BJ (cell line): ENCODE data around the gene PHACTR1. TPM values are rescaled to one million over a fixed set of nuclear protein-coding genes. Genes with fewer than 3 reads are reported as not detected.

Experiments used
- CTCF ChIA-PET: fragments of 350-600 bp; formaldehyde crosslinking; extraction: SDS; loops from one replicate; lab custom pipeline; 2021; ENCODE audit warnings: antibody characterized with exemption, inconsistent platforms; lab: Yijun Ruan, JAX
- POLR2A ChIA-PET: fragments of 300-600 bp; sonication (Branson Sonifier 250); formaldehyde crosslinking; extraction: SDS; loops from one replicate; lab custom pipeline; 2021; ENCODE audit warnings: antibody characterized with exemption; lab: Charles Lee
- DNase-seq: peaks from one replicate; pipeline ENCODE4 v3.0.0-alpha.2; 2011; ENCODE audit warnings: low read depth
- H3K27me3 ChIP-seq: 2 replicates; pipeline ENCODE4 v1.6.0; 2011; ENCODE audit warnings: low read length; ENCODE audit not compliant: control insufficient read depth, insufficient read depth
- H3K36me3 ChIP-seq: 2 replicates; pipeline ENCODE4 v1.5.1; 2011; ENCODE audit warnings: low read length; ENCODE audit not compliant: control insufficient read depth, insufficient read depth
- H3K4me3 ChIP-seq: 2 replicates; pipeline ENCODE4 v1.5.1; 2011; ENCODE audit warnings: low read depth, mild to moderate bottlenecking, control low read depth, low read length
- polyA plus RNA-seq: library from polyadenylated mRNA; depleted of rRNA; stranded (reverse); fragments of >200 nt; gene quantifications from 2 replicates; pipeline ENCODE4 v1.2.3, GENCODE V29; 2011
- TF ChIP-seq, protein P1 (sequence below): IDR thresholded peaks from 2 replicates; pipeline ENCODE4 v1.5.1; 2011; ENCODE audit warnings: low read depth, mild to moderate bottlenecking, control low read depth, inconsistent platforms, low read length, moderate library complexity; ENCODE audit not compliant: insufficient read depth

PHACTR1 gene
- polyA plus RNA-seq, 1 experiment, result 0.40 TPM

DNA sequence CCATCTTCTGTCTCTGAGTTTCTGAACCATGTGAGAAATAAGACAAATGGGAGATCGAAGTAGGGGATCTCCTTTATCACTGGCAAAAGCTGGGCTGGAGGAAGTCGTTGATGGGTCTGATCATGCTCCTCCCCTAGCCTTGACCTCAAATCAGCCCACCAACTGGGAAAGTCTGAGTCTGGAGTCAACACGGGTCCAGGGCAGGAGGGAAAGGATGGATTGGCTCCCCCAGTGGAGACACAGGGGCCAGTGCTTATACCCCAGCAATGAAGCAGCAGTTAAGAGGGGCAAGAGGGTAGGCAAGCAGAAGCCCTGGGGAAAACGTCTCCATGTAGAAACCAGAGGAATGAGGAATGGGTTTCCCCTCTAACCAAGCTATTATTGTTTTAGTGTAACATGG lies 459.2 kb downstream of the PHACTR1 start:
- Histone ChIP-seq H3K27me3 (no peaks in the 10 kb centered on the region), H3K36me3 (no peaks in the 10 kb centered on the region), H3K4me3 (no peak overlapping the region)
- DNase-seq, result no peak
- ChIA-PET CTCF (interaction anchor here (0.6 kb wide), 1 partner anchor 160 kb away, joined by 3 read pairs; no protein-coding TSS in a partner anchor), POLR2A (no interaction called here)
- TF ChIP-seq, protein P1, sequence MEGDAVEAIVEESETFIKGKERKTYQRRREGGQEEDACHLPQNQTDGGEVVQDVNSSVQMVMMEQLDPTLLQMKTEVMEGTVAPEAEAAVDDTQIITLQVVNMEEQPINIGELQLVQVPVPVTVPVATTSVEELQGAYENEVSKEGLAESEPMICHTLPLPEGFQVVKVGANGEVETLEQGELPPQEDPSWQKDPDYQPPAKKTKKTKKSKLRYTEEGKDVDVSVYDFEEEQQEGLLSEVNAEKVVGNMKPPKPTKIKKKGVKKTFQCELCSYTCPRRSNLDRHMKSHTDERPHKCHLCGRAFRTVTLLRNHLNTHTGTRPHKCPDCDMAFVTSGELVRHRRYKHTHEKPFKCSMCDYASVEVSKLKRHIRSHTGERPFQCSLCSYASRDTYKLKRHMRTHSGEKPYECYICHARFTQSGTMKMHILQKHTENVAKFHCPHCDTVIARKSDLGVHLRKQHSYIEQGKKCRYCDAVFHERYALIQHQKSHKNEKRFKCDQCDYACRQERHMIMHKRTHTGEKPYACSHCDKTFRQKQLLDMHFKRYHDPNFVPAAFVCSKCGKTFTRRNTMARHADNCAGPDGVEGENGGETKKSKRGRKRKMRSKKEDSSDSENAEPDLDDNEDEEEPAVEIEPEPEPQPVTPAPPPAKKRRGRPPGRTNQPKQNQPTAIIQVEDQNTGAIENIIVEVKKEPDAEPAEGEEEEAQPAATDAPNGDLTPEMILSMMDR, result no peak

DNA sequence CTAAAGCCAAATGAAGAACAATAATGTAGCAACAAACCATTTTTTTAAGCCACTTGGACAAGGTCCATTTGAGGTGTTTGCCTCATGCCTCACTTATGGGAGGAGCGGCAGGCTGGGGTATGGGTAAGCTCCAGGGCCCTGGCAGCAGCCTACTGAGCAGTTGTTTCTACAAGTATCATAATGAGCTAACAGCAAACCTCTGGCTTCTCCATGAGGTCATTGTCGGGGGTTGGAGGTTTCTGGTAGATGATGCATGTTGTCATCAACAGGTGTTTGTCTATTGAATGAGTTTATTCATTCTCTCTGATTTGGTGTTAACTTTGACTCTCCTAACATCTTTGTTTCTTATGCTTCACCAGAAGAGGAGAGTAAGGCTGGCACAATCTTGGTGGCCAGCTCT lies 461.1 kb downstream of the PHACTR1 start:
- no peaks in the 10 kb centered on the region for H3K27me3 ChIP-seq
- no peaks in the 10 kb centered on the region for H3K36me3 ChIP-seq
- no peak for DNase-seq
- ChIA-PET CTCF (no interaction called here), POLR2A (no interaction called here)
- TF ChIP-seq, protein P1, result no peak
- H3K4me3 ChIP-seq, result no peak overlapping the region

DNA sequence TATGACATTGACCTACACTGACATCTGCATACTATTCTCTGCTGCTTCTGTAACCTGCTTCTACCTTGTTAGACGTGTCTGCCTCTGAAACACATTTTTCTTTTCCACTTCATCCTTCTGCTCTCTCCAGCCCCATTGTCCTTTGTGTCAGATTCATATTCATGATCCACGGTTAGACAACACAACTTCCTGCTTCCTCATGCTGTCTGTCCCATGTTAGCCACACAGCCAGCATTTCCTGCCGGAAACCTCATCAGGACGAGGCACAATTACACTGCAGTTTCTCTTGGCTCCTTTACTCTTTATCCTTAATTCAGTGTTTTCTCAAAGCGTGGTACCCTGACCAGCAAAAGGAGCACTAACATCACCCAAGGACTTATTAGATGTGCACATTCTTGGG lies 461.5 kb downstream of the PHACTR1 start:
- Histone ChIP-seq H3K4me3 (no peak overlapping the region), H3K36me3 (no peaks in the 10 kb centered on the region), H3K27me3 (no peaks in the 10 kb centered on the region)
- ChIA-PET CTCF (no interaction called here), POLR2A (no interaction called here)
- TF ChIP-seq, protein P1, result no peak
- no peak for DNase-seq

DNA sequence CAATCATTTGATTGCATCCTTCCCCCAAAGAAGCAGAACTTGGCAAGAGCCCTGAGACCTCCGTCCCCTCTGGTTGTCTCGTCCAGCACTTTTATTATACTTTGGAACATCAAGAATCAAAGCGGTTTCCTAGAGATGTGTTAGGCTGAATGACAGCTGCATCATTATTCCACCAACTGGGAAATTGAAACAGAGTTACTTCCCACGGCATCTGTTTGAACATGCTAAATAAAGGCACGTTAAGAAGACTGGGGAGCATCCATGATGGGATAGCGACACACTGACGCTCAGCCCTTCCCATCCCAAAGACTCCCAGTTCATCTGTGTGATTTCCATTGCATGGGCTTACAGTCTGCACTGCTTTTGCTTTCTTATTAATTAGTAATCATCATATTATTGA lies 464.0 kb downstream of the PHACTR1 start:
- POLR2A ChIA-PET, result no interaction called here

DNA sequence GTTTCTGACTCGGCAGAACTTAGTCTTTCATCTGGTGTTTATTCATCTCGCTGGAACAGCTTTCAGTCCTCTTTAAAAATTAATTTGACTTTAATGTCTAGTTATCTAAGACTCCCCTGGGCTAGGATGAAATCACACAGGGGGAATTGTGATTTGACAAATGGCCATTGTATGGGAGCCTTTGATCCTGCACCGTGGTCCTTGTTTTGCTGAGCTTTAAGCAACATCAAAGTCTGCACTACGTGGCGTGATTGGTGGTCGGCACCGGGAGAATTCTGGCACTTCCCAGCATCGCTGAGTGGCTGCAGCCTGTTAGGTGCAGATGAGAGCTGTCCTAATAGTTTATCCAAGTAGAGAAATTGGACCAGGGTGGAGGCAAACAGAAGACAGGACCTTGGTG lies 464.8 kb downstream of the PHACTR1 start:
- TF ChIP-seq, protein P1, result no peak
- no peaks in the 10 kb centered on the region for H3K36me3 ChIP-seq
- H3K27me3 ChIP-seq, result no peaks in the 10 kb centered on the region
- ChIA-PET CTCF (no interaction called here), POLR2A (no interaction called here)
- DNase-seq, result no peak
- H3K4me3 ChIP-seq, result no peak overlapping the region

More for the DNA sequence above, 464.0 kb downstream of the PHACTR1 start:
- Histone ChIP-seq H3K4me3 (no peak overlapping the region), H3K27me3 (no peaks in the 10 kb centered on the region), H3K36me3 (no peaks in the 10 kb centered on the region)
- DNase-seq, result no peak
- TF ChIP-seq, protein P1, result no peak
- CTCF ChIA-PET, result interaction anchor here (0.5 to 0.7 kb wide), 2 partner anchors 8 to 105 kb away, joined by 4 read pairs; no protein-coding TSS in a partner anchor
